HUDEP-2 (cell line): ENCODE measurements around the gene WNT8A.

ENCODE experiments used
- DNase-seq, 76 experiments: peaks; one replicate each; lab custom pipeline; 2025; ENCODE audit not compliant: unreplicated experiment in 76 of 76; lab: John Stamatoyannopoulos, UW

Gene WNT8A

DNA sequence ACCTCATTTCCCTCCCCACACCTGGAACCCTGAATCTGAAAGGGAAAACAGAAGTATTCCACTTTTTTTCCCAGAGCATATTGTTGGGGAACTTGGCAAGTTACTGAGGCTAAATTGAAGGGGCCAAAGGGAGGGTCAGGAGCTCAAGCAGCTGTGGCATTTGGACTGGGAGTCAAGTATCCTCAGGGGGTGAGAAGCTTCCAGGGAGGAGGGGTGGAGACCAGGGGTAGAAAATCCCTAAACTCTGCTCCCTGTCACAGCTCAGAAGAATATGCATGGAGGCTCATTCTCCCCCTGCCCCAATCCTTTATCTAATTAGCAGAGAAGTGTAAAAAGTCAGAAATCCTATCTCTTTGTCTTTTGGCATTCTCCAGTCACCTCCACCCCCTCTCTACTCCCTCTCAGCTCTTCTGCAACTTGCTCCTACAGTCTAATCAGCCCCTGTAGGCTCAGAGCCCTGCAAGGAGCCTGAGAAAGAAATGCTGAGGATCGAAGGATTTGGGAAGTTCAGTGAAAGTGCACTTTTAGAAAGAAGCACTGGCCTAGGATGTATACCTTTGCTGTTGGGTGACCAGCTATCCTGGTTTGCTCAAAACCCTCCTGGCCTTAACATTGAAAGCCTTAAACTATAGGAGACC, 5.7 kb upstream of the WNT8A start:
- DNase-seq = no peak

DNA sequence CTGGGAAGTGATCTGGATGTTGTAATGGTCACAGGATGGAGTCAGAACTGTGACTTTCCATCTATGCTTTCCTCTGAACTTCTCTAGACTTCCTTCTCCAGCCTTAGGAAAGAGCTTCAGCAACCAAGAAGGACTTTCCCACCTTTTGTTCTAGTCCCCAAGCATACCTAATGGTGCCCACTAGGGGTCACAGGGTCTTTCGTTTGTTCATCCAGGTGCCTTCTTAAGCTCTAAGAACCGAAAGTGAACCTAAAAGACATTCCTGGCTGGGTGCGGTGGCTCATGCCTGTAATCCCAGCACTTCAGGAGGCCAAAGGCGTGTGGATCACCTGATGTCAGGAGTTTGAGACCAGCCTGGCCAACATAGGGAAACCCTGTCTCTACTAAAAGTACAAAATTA, 1.8 kb upstream of the WNT8A start:
- DNase-seq = no peak

DNA sequence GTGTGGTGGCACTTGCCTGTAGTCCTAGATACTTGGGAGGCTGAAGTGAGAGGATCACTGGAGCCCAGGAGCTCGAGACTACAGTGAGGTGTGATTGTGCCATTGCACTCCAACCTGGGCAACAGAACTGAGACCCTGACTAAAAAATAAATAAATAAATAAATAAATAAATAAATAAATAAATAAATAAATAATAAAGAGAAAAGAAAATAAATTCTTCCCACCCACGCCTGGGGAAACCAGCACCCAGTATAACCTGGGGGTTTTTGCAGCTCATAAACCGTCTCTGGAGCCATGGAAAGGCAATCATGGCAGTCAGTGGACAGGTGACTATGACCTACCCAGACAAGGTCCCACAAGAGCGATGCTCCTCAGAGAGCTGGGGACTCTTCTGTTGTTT, 7.9 kb downstream of the WNT8A start:
- DNase-seq = no peak

DNA sequence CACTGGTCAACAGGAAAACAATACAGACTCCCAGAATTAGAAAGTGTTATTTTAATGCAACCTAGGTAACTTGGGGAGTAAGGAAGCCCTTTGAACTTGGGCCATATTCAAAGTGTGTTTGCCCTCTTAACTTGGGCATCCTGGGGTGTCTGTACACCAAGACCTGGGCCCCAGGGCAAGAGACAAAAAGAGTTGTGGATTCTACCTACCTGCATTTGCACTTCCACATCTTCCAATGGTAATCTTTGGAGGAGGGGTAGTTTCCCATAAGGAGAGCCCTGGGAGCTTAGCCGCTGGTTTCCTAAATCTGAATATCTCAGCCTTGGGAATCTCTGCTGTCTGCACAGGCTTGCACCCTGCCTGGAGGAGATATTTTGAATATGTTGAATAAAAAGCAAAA, 8.5 kb downstream of the WNT8A start:
- no peak for DNase-seq

DNA sequence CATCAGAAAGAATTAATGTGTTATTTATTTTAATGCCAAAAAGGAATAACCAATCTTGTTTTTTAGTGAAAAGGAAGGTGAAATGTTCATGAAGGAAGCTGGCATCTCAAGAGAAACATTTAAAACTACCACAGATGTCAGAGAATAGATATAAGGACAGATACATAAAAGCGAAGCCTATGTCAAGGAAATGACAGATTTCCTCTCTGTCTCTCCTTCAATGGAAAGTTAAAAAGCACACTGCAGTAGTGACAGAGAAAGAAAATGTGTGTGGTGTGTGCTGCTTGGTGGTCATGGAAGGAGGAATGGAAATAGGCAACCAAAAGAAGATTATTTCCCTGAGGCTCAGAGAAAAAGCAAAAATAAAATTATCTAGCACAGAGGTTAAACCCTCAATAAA, 9.2 kb downstream of the WNT8A start:
- DNase-seq = no peak

DNA sequence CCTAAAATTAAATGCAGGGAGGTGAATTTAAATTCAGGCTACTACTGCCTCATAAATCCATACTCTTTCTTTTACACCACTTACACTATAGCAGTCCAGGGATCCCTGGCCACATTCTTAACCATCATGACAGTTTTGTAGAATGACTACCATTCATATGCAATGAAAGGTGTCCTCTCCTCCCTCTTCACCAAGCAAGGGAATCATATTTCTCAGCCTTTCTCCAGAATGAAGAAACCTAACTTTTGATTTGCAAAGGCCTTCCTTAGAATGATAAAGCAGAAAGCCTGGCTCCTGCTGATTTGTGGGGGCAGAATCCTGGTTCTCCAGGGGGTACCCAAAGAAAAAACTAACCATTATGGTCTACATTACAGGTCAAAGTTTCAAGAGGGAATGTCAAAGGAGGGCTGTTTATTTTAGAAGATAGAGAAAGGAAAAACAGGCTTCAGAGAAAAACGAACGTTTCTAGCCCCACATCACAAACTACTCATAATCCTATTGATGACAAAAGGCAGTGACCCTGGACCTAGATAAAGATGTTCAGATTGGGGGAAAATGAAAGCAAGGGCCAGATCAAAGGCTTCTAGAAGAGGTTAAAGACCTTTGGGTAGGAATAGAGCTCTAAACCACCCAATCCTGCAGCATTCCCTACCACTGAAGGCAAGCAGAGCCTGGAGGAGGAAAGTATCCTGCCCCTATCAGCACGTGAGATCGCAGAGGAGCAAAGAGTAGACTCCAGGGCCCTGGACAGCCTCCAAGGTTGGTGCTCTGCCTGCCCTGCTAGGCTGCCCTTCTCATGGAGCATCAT, 11.5 kb downstream of the WNT8A start:
- no peak for DNase-seq

DNA sequence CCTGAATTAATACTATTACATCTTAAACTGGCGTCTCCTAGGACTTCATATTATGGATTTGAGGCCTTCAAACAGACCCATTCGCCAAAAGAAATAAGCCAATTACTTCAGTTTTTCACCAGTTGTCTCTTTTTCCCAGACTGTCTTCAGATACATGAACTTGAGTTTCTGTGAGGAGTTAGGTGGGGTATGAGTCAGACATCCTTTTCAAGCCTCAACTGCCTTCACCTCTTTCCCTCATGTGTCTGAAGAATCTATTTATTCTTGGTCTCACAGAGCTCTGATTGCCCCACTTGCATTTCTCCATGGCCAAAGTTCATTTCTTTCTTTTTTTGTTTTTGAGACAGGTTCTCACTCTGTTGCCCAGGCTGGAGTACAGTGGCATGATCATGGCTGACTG, 12.5 kb downstream of the WNT8A start:
- DNase-seq = no peak

DNA sequence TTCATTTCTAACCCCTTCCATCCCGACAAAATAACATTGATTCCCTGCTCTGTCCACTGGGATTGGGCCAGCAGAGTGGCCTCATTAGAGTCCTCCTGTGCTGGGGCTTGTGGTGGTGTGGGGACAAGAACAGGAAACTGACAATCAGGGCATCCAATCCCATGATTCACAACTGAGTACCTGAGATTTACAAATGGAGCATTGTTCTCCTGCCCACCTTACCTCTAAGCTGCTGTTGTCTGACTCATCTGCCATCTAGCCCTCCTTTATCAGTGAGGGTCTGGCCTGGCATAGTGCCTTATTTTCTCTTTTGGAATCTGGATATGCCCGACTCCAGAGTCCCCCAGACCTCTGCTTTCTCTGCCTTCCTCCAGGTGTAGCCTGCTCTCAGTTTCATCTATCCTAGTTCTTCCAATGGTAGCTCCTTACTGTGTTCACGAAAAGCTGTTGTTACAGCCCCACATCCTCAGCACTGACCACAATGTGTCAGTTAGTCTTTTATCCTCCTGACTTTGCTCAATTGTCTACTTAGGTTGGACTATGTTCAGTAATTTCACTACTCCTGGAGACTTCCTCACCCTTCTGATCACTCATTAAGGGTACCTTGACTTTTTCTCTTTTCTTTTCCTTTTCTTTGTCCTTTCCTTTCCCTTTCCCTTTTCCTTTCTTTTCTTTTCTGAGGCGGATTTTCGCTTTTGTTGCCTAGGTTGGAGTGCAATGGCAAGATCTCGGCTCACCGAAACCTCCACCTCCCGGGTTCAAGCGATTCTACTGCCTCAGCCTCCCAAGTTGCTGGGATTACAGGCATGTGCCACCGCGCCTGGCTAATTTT, 13.4 kb downstream of the WNT8A start:
- no peak for DNase-seq

DNA sequence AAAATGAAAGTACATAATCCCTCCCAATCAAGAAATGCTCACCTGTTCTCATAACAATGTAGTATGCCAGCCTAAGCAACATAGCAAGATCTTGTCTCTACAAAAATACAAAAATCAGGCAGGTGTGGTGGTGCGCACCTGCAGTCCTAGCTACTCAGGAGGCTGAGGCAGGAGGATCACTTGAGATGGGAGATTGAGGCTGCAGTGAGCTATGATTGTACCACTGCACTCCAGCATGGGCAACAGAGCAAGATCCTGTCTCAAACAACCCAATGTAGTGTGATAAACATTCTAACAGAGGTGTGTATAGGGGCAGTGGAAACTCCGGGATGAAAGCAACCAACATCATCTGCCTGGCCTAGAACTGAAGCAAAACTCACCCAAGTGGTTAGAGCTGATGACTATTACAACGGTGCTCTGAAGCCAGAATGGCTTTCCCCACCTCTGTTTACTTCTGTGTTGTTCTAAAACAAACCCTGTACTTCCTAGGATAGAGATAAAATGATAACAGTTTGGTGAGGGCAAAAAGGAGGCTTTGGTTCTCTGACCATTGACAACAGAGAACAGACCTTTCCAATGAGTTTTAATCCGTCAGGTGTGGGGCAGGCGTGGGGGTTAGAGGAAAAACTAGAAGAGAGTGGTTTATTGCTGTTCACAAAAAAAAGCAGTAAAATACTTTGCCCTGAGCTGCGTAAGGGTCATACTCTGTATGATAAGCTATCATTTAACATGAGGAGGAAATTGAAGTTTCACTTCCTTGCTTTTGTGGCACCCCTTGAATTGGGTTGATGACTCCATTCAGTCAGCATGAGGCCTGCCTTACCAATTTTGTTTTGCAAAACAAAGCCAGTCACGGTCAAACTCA, 18.9 kb downstream of the WNT8A start:
- no peak for DNase-seq

DNA sequence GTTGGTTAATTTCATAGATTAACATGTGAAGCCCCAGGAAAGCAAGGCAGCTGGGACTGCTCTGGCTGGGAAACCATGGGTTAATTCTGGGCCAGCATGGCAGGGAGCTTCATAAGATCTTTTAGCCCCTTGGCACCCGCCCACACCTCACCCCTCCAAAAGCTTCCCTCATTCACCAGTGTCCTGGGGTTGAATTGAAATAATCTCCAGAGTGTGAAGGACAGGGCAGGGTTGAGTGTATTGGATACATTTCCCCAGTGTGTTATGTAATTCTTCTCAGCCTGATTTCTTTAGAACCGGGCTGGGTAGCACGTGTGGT, 19.4 kb downstream of the WNT8A start:
- DNase-seq = no peak

DNA sequence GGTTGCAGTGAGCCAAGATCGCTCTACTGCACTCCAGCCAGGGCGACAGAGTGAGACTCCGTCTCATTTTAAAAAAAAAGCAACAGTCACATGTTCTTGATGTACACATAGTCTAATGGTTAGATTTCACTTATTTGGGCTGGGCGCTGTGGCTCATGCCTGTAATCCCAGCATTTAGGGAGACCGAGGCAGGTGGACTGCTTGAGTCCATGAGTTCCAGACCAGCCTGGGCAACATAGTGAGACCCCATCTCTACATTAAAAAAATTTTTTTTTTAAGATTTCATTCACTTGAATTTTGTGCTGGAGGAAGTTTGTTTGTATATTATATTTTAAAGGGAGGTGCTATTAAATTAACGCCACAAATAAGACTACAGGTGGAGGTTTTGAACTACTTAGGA, 21.9 kb downstream of the WNT8A start:
- no peak for DNase-seq

DNA sequence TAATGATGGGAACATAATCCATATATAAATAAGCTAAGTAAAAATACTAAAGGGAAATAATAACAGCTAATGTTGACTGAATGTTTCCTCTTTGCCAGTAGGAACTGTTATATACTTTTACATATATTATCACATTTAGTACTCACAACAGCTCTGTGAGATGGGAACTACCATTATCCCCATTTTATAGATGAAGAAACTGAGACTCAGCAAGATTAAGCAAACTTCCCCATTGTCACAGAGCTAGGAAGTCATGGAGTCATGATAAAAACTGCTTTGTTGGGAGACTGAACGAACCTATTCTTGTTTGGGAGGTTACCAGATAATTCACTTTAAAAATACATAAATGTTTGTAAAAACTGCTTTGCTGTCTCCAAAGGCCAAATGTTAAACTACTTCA, 23.4 kb downstream of the WNT8A start:
- DNase-seq = no peak

DNA sequence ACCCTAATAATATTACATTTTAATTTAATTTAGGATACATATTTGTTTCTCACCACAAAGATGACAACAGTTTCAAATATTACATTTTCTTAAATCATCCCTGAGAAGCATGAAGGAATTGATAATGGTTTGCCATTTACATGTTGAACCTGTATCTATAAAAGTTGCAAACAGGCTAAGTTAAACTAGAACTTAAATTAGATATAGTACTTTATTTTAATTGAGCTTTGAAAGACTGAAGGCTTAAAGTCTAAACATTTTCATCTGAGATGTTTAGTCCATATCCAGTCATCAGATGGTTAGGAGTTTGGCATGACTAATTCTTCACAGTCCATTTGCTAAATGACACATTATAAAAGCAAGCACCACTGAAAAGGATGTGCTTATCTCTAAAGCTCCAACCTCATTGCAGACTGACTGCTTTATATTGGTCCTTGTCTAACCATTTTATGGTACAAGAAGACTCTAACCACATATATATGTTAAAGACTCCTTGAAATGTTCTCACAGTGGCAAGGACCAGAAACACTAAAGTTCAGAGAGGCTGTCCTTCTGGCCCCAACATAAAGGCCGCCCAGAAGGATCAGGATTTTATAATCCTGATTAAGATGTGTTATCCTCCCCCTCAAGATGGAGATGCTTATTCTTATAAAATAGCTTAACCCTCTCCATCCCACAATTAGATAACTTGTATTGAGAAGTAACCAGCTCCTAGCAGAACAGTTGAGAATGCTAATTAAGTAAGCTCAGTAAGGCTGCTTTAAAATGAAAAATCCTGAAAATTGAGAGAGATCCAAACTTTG, 25.8 kb downstream of the WNT8A start:
- no peak for DNase-seq

DNA sequence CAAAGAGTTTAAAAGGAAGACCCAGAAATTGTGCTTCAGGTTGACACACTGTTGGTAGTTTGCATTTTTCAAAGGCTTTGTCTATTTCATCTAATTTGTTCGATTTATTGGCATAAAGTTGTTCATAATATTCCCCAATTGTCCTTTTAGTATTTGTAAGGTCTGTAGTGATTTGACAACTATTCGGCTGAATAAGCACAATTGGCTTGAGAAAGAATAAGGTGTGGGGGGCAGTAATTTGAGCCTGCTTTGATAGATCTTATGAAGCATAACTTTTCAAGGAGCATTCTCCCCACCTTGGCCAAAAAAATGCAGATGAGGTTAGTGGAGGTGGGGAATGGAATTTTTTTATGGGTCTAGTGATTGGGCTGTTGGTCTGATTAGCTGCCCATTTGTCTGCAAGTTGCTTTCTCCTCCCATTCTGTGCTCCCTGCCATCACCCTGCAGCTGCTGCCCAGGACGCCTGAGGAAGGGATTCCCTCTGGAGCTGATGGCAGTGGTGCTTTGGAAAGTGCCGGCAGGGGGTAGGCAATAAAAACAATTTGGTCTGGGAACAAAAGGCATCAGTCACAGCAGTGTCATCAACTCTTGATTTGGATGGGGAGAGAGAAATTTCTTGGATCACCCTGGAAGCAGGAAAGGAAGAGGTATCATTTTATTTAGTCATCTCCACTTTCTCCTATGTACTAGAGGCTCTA, 26.6 kb downstream of the WNT8A start:
- no peak for DNase-seq

DNA sequence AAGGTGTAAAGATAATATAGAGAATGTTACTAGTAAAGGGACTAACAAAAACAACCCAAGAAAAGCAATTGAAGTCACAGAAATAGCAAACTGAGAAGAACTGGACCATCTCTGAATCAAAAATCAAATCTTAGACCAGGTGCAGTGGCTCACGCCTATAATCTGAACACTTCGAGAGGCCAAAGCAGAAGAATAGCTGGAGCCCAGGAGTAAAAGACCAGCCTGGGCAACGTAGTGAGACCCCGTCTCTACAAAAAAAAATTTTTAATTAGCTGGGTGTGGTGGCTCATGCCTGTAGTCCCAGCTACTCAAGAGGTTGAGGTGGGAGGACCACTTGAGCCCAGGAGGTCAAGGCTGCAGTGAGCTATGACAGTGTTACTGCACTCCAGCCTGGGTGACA, 27.3 kb downstream of the WNT8A start:
- no peak for DNase-seq

DNA sequence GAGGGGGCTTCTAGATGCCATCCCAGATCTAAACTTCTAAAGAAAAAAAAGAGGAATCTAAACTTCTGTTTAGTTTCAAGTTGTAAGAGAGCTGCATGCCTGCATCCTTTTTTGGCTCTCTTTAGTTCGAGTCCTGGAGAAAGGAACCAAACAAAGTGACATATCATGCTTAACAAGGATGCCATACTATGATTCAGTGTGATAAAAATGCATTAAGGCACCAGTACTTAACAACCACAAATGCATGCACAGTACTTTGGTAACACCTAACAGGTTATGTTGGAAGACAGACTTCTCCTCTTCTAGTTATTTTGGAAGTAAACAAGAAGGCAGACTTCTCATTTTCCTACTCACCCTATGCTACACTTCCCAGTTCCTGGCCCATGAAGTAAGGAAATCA, 28.1 kb downstream of the WNT8A start:
- DNase-seq = no peak

DNA sequence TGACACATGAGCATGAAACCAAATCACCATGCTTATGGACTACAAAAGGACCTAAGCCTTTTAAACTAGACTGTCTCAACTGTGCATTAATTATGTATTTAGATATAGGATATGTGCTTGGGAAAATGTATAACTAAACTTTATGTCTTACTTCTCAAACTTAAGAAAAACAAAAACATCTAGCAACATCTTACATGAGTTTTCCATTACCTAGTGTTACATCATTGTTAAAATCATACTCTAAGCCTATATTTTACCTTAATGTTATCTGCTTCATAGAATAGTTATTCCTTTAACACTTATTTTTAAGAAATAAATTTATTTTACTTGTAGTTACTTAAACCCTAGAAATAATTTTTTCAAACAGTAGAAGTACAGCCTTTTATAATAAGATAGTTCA, 31.4 kb downstream of the WNT8A start:
- DNase-seq = no peak

DNA sequence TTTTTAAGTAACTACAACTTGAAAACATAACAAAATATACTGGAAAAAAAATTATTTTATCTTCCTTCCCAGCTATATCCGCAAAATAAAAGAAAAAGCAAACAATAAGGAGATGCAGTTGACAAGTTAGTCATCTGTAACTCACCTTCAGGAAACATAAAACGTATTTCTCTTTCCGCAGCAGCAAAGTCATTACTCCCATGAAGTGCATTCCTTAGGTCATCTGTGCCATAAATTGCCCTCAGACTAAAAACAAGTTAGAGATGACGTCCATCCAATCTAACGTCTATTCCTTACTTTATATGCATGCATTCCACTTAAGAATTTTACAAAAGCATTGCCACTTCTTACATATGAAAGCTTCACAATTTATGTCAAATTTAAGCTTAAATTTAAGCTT, 44.5 kb downstream of the WNT8A start:
- DNase-seq = no peak

DNA sequence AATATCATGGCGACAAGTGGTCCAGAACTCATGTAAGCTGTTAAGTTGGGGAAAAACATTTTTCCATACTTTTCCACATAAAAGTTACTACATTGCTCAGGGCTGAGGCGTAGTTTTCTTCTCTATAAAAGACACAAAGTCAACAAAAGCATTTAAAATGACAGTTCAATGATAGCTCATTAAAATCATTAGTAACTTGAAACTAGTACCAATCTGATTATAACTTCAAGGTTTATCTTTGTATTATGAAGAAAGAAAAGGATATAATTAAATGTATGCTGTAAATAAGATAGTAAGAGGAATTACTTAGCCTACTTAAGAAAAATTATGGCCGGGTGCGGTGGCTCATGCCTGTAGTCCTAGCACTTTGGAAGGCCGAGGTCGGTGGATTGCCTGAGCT, 45.5 kb downstream of the WNT8A start:
- DNase-seq = no peak

DNA sequence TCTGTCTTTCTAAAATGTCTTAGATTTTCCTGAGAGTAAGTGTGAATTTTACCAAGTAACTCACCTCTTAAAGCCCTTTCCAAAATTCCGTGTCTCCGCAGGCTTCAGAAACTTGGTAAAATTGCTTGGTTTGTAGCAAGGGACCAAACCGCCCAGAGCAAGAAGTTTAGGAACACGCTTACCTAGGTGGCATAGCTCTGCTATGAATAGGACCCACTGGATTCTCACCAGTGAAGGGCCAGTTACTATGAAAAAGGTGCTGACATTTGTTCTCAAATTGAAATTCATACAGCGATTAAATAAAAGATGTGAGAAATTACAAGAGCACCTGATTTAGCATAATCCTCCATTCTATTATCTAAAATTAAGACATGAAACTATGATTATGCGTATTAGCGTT, 48.7 kb downstream of the WNT8A start:
- no peak for DNase-seq
